SU-DHL-6 (cell line): ENCODE measurements around the gene ABHD17B.

Experiments used
- H2AFZ ChIP-seq: fragments of 200-600 bp; sonication (generic); 2 replicates; pipeline ENCODE4 v1.6.1; 2014; ENCODE audit warnings: low read depth, mild to moderate bottlenecking, moderate library complexity, mixed read lengths, antibody characterized with exemption, low read length; ENCODE audit not compliant: severe bottlenecking
- H3F3A ChIP-seq: fragments of 200-600 bp; shearing (Covaris generic); 2 replicates; pipeline ENCODE4 v1.6.0; 2016; ENCODE audit warnings: antibody characterized with exemption, mild to moderate bottlenecking; ENCODE audit not compliant: insufficient read depth
- H3K27ac ChIP-seq: fragments of 200-600 bp; sonication (generic); 2 replicates; pipeline ENCODE4 v1.5.1; 2016; ENCODE audit warnings: low read depth, mild to moderate bottlenecking, low read length, moderate library complexity, mixed read lengths
- H3K27me3 ChIP-seq: fragments of 200-600 bp; sonication (generic), shearing (Covaris generic); 2 replicates; pipeline ENCODE4 v1.6.0; 2014; ENCODE audit warnings: mild to moderate bottlenecking, low read length
- H3K36me3 ChIP-seq: fragments of 200-600 bp; sonication (generic); 2 replicates; pipeline ENCODE4 v1.6.1; 2014; ENCODE audit warnings: mild to moderate bottlenecking, low read length, mixed read lengths
- H3K4me2 ChIP-seq: fragments of 300-600, 200-600 bp; shearing (Covaris generic), sonication (generic); 2 replicates; pipeline ENCODE4 v1.6.0; 2014; ENCODE audit warnings: low read length, low read depth, mild to moderate bottlenecking; ENCODE audit not compliant: poor library complexity, severe bottlenecking
- H3K4me3 ChIP-seq: fragments of 200-600 bp; sonication (generic); 2 replicates; pipeline ENCODE4 v1.5.1; 2014; ENCODE audit warnings: antibody characterized with exemption, low read length, mild to moderate bottlenecking, mixed read lengths; ENCODE audit not compliant: insufficient read depth, poor library complexity, severe bottlenecking
- H3K79me2 ChIP-seq: fragments of 200-600 bp; sonication (generic); 2 replicates; pipeline ENCODE4 v1.6.1; 2014; ENCODE audit warnings: mild to moderate bottlenecking, low read length, moderate library complexity; ENCODE audit not compliant: insufficient read depth
- H3K9ac ChIP-seq: fragments of 200-600 bp; sonication (generic); 2 replicates; pipeline ENCODE4 v1.7.0; 2014; ENCODE audit warnings: mild to moderate bottlenecking, low read length
- H3K9me2 ChIP-seq: fragments of 200-600 bp; sonication (generic); replicated peaks from 2 replicates; pipeline ENCODE4 v1.6.1; 2014; ENCODE audit warnings: low read length; ENCODE audit not compliant: insufficient read depth
- H3K9me3 ChIP-seq: fragments of 200-600 bp; sonication (generic); 2 replicates; pipeline ENCODE4 v1.6.1; 2014; ENCODE audit warnings: low read length, mixed read lengths; ENCODE audit not compliant: insufficient read depth
- H4K20me1 ChIP-seq: fragments of 200-600 bp; sonication (generic); 2 replicates; pipeline ENCODE4 v1.6.1; 2014; ENCODE audit warnings: low read depth, mild to moderate bottlenecking, antibody characterized with exemption, low read length, moderate library complexity, mixed read lengths
- CTCF ChIP-seq: fragments of 200-600 bp; sonication (generic); IDR thresholded peaks from one replicate; pipeline ENCODE4 v1.5.1; 2017; ENCODE audit warnings: antibody characterized with exemption, mild to moderate bottlenecking, low read length, moderate library complexity; ENCODE audit not compliant: insufficient read depth, poor library complexity, severe bottlenecking
- EZH2phosphoT487 ChIP-seq: fragments of 200-600 bp; sonication (generic), shearing (Covaris generic); conservative IDR thresholded peaks from 2 replicates; pipeline ENCODE4 v1.6.1; 2018; ENCODE audit warnings: mild to moderate bottlenecking, antibody characterized with exemption, low read length, moderate library complexity, mixed read lengths

The ABHD17B gene

GRCh38 chr9:71891557-71892189 is 19.3 kb downstream of the ABHD17B start:
- Histone ChIP-seq H4K20me1 (peaks cover 9% of the 10 kb centered on the region; the same call in 1 of the 2 replicates), H3K36me3 (no peaks in the 10 kb centered on the region), H2AFZ (no peak overlapping the region), H3F3A (no peaks in the 10 kb centered on the region), H3K9me2 (no peaks in the 10 kb centered on the region), H3K79me2 (peaks cover 42% of the 10 kb centered on the region), H3K27me3 (no peaks in the 10 kb centered on the region), H3K4me2 (no peak overlapping the region), H3K9ac (no peak overlapping the region), H3K4me3 (no peak overlapping the region), H3K27ac (no peak overlapping the region), H3K9me3 (no peaks in the 10 kb centered on the region)
- TF ChIP-seq CTCF (no peak), EZH2phosphoT487 (no peak)

GRCh38 chr9:71890042-71890679 is 20.8 kb downstream of the ABHD17B start:
- Histone ChIP-seq H3F3A (no peaks in the 10 kb centered on the region), H3K4me2 (no peak overlapping the region), H3K36me3 (no peaks in the 10 kb centered on the region), H3K9me2 (no peaks in the 10 kb centered on the region), H3K9ac (no peak overlapping the region), H3K79me2 (peaks cover 33% of the 10 kb centered on the region), H3K27me3 (no peaks in the 10 kb centered on the region), H3K27ac (no peak overlapping the region), H4K20me1 (peaks cover 9% of the 10 kb centered on the region; the same call in 1 of the 2 replicates), H2AFZ (no peak overlapping the region), H3K9me3 (no peaks in the 10 kb centered on the region), H3K4me3 (no peak overlapping the region)
- TF ChIP-seq CTCF (no peak), EZH2phosphoT487 (no peak)

DNA sequence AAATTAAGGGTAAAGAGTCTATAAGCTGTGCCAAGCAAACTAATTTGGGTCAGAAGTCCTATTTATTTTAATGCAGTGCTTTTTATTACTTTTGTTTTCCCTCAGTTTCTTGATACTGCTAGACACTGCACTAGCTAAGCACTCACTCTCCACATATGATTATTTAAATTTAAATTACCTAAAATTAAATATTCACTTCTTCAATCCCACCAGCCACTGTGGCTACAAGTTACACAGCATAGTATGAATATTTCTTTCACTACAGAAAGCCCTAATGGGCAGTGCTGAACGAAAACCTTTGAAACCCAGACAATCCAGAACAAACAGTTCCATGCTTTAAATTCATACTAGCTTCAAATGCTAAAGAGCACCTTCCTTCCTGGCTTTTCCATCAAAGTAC is 23.6 kb downstream of the ABHD17B start:
- H3K9ac ChIP-seq, result no peak overlapping the region
- peaks cover 9% of the 10 kb centered on the region; the same call in 1 of the 2 replicates for H4K20me1 ChIP-seq
- H3K4me2 ChIP-seq, result no peak overlapping the region
- no peaks in the 10 kb centered on the region for H3K27me3 ChIP-seq
- H3K27ac ChIP-seq, result no peak overlapping the region
- peaks cover 36% of the 10 kb centered on the region for H3K79me2 ChIP-seq
- no peak overlapping the region for H3K4me3 ChIP-seq
- no peak for TF ChIP-seq EZH2phosphoT487
- no peaks in the 10 kb centered on the region for H3K9me2 ChIP-seq
- H3F3A ChIP-seq, result no peaks in the 10 kb centered on the region
- H3K9me3 ChIP-seq, result peaks cover 10% of the 10 kb centered on the region; the same call in 1 of the 2 replicates
- H2AFZ ChIP-seq, result no peak overlapping the region
- no peaks in the 10 kb centered on the region for H3K36me3 ChIP-seq

GRCh38 chr9:71886541-71886940 is 24.5 kb downstream of the ABHD17B start:
- Histone ChIP-seq H2AFZ (no peak overlapping the region), H3K4me3 (no peak overlapping the region), H3F3A (no peaks in the 10 kb centered on the region), H3K4me2 (no peak overlapping the region), H3K9me2 (no peaks in the 10 kb centered on the region), H3K36me3 (0 out of 2 replicates have a peak, but pooled peaks cover 3% of the 10 kb centered on the region), H3K79me2 (peaks cover 40% of the 10 kb centered on the region), H3K9ac (no peak overlapping the region), H3K9me3 (peaks cover 10% of the 10 kb centered on the region; the same call in 1 of the 2 replicates), H3K27ac (no peak overlapping the region), H4K20me1 (peaks cover 9% of the 10 kb centered on the region; the same call in 1 of the 2 replicates), H3K27me3 (no peaks in the 10 kb centered on the region)
- TF ChIP-seq EZH2phosphoT487, result no peak
- TF ChIP-seq CTCF, result no peak
